ENCODE results near the gene DMRTC2. TPM values are rescaled to one million over a fixed set of nuclear protein-coding genes. Genes with fewer than 3 reads are reported as not detected.

Gene DMRTC2
- total and polyA plus RNA-seq, 9 of the 15 experiments (the other 6 are each of a cell fraction or from before 2014, with no cell fraction given), result 0.03 TPM; not detected in 8

- intact Hi-C loops (cut with micrococcal nuclease), result loop anchor here (2.0 kb wide), 1 partner anchor 18 kb away; no protein-coding TSS in a partner anchor
- POLR2A ChIA-PET, result interaction anchor here (0.7 to 3.1 kb wide), 10 partner anchors 9 to 170 kb away, joined by 3 to 54 read pairs (median 9); partner anchors contain the start of gene RABAC1
- in situ Hi-C loops (cut with MboI), result no loop called here
Observed at GRCh38 chr19:41861116-41861768, 16.4 kb downstream of the DMRTC2 start.

GRCh38 chr19:41861846-41862245 is 17.0 kb downstream of the DMRTC2 start:
- WGBS (ENCODE audit: insufficient coverage, low coverage, missing lambda C conversion rate), result 33% methylated on average over 9 of the region's 9 CpGs
- H3K36me3 ChIP-seq (ENCODE audit: control insufficient read depth, insufficient read depth, low read length), result peaks cover 60% of the 10 kb centered on the region
- H2AFZ ChIP-seq (ENCODE audit: low read depth, low read length), result no peak overlapping the region
- no peak for FAIRE-seq
- H3K9ac ChIP-seq (ENCODE audit: insufficient read depth in 1 of 2, low read depth in 2 of 2, low read length in 2 of 2), result peak overlapping the region; percentile 97 to 100
- ATAC-seq, result no peak
- H3K27ac ChIP-seq (ENCODE audit: extremely low read depth, low read depth, low read length), result peak overlapping the region; percentile 99
- H3K9me3 ChIP-seq (replicated peaks; ENCODE audit: control insufficient read depth, insufficient read depth, low read depth, low read length), result no peaks in the 10 kb centered on the region
- peaks cover 8% of the 10 kb centered on the region for H3K9me1 ChIP-seq (ENCODE audit: control insufficient read depth, insufficient read depth, low read length)
- intact Hi-C loops (cut with micrococcal nuclease), result loop anchor here (2.0 kb wide), 1 partner anchor 19 kb away; no protein-coding TSS in a partner anchor
- H3K4me2 ChIP-seq (ENCODE audit: insufficient read depth, low read length), result peak overlapping the region; percentile 95
- H4K20me1 ChIP-seq (replicated peaks; ENCODE audit: control insufficient read depth, insufficient read depth, low read length), result peaks cover 34% of the 10 kb centered on the region
- H3K79me2 ChIP-seq (ENCODE audit: control insufficient read depth, insufficient read depth, low read length), result peaks cover 66% of the 10 kb centered on the region
- ChIA-PET POLR2A (interaction anchor here (0.9 to 3.2 kb wide), 5 partner anchors 9 to 170 kb away, joined by 3 to 54 read pairs (median 4); no protein-coding TSS in a partner anchor), CTCF (ENCODE audit: low intra/inter-chr PET ratio) (no interaction called here)
- no peaks in the 10 kb centered on the region for H3K27me3 ChIP-seq (ENCODE audit: control insufficient read depth in 2 of 2, insufficient read depth in 2 of 2, low read length in 2 of 2)
- peaks cover 30% of the 10 kb centered on the region in 2 experiments for H3K4me1 ChIP-seq (replicated peaks in 1 of 2; ENCODE audit: control insufficient read depth in 2 of 2, insufficient read depth in 2 of 2, low read length in 2 of 2)
- DNase-seq (ENCODE audit: extremely low read depth in 1 of 4, low spot score in 3 of 4), result no peak
- no TSS peak for BruUV-seq (replicated peaks)
- TF ChIP-seq RBFOX2 (IDR thresholded peaks at IDR 0.05; ENCODE audit: low read depth, low read length), result 0 out of 2 replicates have a peak, but pooled peaks have one; percentile 3
- TF ChIP-seq SP1 (CRISPR knock-in tag; IDR thresholded peaks at IDR 0.05), result 0 out of 2 replicates have a peak, but pooled peaks have one; percentile 30
- TF ChIP-seq TARDBP (IDR thresholded peaks at IDR 0.05), result no peak
- peak overlapping the region; percentile 93; the same call in 1 of the 2 replicates for H3K4me3 ChIP-seq
- in situ Hi-C loops (cut with MboI), result no loop called here

More at GRCh38 chr19:41861116-41861768, 16.4 kb downstream of the DMRTC2 start:
- Histone ChIP-seq H2AFZ (ENCODE audit: low read depth, low read length) (no peak overlapping the region), H3K4me2 (ENCODE audit: insufficient read depth, low read length) (peak overlapping the region; percentile 95), H3K9me1 (ENCODE audit: control insufficient read depth, insufficient read depth, low read length) (peaks cover 8% of the 10 kb centered on the region), H3K27ac (ENCODE audit: extremely low read depth, low read depth, low read length) (peak overlapping the region; percentile 99), H3K4me3 (peak overlapping the region; percentile 93), H3K4me1 (replicated peaks in 1 of 2; ENCODE audit: control insufficient read depth in 2 of 2, insufficient read depth in 2 of 2, low read length in 2 of 2) (peaks cover 27 to 30% of the 10 kb centered on the region in 2 experiments), H3K79me2 (ENCODE audit: control insufficient read depth, insufficient read depth, low read length) (peaks cover 61% of the 10 kb centered on the region), H3K9ac (ENCODE audit: insufficient read depth in 1 of 2, low read depth in 2 of 2, low read length in 2 of 2) (peak overlapping the region; percentile 97 to 100), H3K9me3 (replicated peaks; ENCODE audit: control insufficient read depth, insufficient read depth, low read depth, low read length) (no peaks in the 10 kb centered on the region), H4K20me1 (replicated peaks; ENCODE audit: control insufficient read depth, insufficient read depth, low read length) (peaks cover 34% of the 10 kb centered on the region), H3K27me3 (ENCODE audit: control insufficient read depth in 2 of 2, insufficient read depth in 2 of 2, low read length in 2 of 2) (no peaks in the 10 kb centered on the region), H3K36me3 (ENCODE audit: control insufficient read depth, insufficient read depth, low read length) (peaks cover 55% of the 10 kb centered on the region)
- 0% methylated on average over 8 of the region's 9 CpGs for WGBS (ENCODE audit: insufficient coverage, low coverage, missing lambda C conversion rate)
- no peak for ATAC-seq
- CTCF ChIA-PET (ENCODE audit: low intra/inter-chr PET ratio), result no interaction called here
- peak in 1 of 4 experiments; percentile 35 for DNase-seq (ENCODE audit: extremely low read depth in 1 of 4, low spot score in 3 of 4)
- TF ChIP-seq HDAC1 (IDR thresholded peaks at IDR 0.05) (no peak), HDGF (IDR thresholded peaks at IDR 0.05) (0 out of 2 replicates have a peak, but pooled peaks have one; percentile 11), TAL1 (IDR thresholded peaks at IDR 0.05) (no peak), POLR2AphosphoS2 (IDR thresholded peaks at IDR 0.05; ENCODE audit: low read length) (0 out of 2 replicates have a peak, but pooled peaks have one; percentile 35), DDX20 (tag; IDR thresholded peaks at IDR 0.05; ENCODE audit: low read depth) (no peak), RBM25 (IDR thresholded peaks at IDR 0.05; ENCODE audit: low read depth, low read length, severe bottlenecking) (peak; percentile 71), XRCC5 (IDR thresholded peaks at IDR 0.05; ENCODE audit: low read depth, low read length) (0 out of 2 replicates have a peak, but pooled peaks have one; percentile 45), ZFP36 (IDR thresholded peaks at IDR 0.05; ENCODE audit: low read depth, low read length, partially characterized antibody) (peak; percentile 54)
- peak; percentile 51 for FAIRE-seq
- BruUV-seq (replicated peaks), result TSS peak; percentile 45
